Measurements from ENCODE around the gene SEMA6D. TPM values are rescaled to one million over a fixed set of nuclear protein-coding genes. Genes with fewer than 3 reads are reported as not detected.

Gene SEMA6D
- total RNA-seq, 1 donor from 2014 or later, result 12.8 TPM

DNA sequence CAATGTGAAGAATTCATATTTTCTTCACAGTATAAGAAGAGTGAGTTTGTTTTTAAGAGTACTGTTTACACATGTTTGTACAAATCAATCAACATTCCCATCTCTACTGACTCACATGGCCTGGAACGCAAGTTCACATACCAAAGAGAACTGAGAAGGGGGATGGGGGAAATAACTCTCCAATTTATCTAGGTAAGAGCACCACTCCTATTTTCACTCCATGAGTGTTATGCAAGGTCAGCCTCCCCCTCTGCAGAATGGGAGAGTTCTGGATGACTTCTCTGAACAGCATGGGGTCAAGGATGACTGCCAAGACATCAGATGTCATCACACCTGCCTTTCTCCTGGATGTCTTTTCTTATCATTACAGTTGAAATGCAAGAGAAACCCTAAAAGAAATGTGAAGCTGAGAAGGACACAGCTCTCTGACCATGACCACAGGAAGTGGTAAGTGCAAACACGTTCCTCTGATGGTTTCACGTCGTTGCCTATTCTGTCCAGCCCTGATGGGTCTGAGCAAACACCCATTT lies 95.2 kb downstream of the SEMA6D start:
- H3K4me3 Mint-ChIP-seq (ENCODE audit: unreplicated experiment), result no peak overlapping the region
- H3K27ac Mint-ChIP-seq (ENCODE audit: unreplicated experiment), result no peak overlapping the region
- TF ChIP-seq, protein P1, sequence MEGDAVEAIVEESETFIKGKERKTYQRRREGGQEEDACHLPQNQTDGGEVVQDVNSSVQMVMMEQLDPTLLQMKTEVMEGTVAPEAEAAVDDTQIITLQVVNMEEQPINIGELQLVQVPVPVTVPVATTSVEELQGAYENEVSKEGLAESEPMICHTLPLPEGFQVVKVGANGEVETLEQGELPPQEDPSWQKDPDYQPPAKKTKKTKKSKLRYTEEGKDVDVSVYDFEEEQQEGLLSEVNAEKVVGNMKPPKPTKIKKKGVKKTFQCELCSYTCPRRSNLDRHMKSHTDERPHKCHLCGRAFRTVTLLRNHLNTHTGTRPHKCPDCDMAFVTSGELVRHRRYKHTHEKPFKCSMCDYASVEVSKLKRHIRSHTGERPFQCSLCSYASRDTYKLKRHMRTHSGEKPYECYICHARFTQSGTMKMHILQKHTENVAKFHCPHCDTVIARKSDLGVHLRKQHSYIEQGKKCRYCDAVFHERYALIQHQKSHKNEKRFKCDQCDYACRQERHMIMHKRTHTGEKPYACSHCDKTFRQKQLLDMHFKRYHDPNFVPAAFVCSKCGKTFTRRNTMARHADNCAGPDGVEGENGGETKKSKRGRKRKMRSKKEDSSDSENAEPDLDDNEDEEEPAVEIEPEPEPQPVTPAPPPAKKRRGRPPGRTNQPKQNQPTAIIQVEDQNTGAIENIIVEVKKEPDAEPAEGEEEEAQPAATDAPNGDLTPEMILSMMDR (IDR thresholded peaks at IDR 0.05; ENCODE audit: unreplicated experiment), result no peak

DNA sequence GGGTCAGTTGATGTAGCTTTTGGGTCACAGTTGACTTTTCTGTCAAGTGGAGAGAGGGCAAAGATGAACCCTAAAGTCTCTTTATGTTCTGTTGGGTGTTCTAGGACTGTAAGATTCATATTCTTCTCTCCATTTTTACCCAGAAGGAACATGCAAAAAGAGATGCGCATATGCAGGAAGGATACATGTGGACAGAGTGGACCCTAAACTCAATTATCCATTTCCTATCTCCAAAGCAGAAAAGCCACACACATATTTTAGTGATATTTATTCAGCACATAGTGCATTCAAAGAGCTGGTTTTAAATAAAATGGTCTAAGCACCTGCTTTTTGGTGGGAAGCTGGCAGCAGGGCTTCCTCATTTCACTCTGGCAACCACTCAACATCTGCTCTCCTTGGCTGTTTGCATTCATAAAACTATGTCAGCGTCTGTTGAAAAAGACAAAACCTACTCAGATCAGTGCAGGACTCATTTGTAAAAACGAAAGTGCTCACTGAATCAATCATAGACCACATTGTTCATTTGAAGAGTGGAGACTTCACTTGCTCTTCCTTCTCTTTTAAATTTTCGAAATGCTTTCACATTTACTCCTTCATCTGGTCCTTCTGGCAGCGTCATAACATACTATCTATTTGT lies 96.6 kb downstream of the SEMA6D start:
- Mint-ChIP-seq H3K9me3 (ENCODE audit: unreplicated experiment) (no peaks in the 10 kb centered on the region), H3K4me3 (ENCODE audit: unreplicated experiment) (no peak overlapping the region)

More for the DNA sequence above, 95.2 kb downstream of the SEMA6D start:
- peaks cover 4% of the 10 kb centered on the region for H3K4me1 Mint-ChIP-seq (ENCODE audit: unreplicated experiment)
- no peaks in the 10 kb centered on the region for H3K9me3 Mint-ChIP-seq (ENCODE audit: unreplicated experiment)
- H3K36me3 Mint-ChIP-seq (ENCODE audit: low read depth, unreplicated experiment), result no peaks in the 10 kb centered on the region
- DNase-seq (ENCODE audit: low spot score), result no peak
- H3K27me3 Mint-ChIP-seq (ENCODE audit: unreplicated experiment), result no peaks in the 10 kb centered on the region

DNA sequence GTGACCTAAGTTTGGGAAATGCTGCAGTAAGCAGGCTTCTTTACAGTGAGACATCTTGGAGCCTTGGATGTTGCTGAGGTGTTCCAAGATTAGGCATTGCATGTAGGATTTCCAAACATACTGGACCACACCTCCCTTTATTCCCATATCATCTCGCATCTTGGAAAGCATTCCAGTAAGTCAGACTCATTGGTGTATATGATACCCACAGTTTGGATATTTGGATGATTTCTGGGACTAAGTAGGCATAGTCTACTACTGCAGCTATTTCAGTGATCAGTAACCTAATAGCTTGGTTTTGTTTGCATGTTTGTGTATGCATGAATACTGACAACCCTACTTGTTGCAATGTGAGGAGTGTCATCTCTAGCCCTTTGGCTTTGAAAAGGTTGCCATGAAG lies 97.3 kb downstream of the SEMA6D start:
- Mint-ChIP-seq H3K36me3 (ENCODE audit: low read depth, unreplicated experiment) (no peaks in the 10 kb centered on the region), H3K27me3 (ENCODE audit: unreplicated experiment) (no peaks in the 10 kb centered on the region), H3K9me3 (ENCODE audit: unreplicated experiment) (no peaks in the 10 kb centered on the region)

More for the DNA sequence above, 96.6 kb downstream of the SEMA6D start:
- Mint-ChIP-seq H3K36me3 (ENCODE audit: low read depth, unreplicated experiment) (no peaks in the 10 kb centered on the region), H3K4me1 (ENCODE audit: unreplicated experiment) (peaks cover 10% of the 10 kb centered on the region), H3K27ac (ENCODE audit: unreplicated experiment) (no peak overlapping the region), H3K27me3 (ENCODE audit: unreplicated experiment) (no peaks in the 10 kb centered on the region)
- TF ChIP-seq, protein P1 (IDR thresholded peaks at IDR 0.05; ENCODE audit: unreplicated experiment), result no peak
- no peak for DNase-seq (ENCODE audit: low spot score)

DNA sequence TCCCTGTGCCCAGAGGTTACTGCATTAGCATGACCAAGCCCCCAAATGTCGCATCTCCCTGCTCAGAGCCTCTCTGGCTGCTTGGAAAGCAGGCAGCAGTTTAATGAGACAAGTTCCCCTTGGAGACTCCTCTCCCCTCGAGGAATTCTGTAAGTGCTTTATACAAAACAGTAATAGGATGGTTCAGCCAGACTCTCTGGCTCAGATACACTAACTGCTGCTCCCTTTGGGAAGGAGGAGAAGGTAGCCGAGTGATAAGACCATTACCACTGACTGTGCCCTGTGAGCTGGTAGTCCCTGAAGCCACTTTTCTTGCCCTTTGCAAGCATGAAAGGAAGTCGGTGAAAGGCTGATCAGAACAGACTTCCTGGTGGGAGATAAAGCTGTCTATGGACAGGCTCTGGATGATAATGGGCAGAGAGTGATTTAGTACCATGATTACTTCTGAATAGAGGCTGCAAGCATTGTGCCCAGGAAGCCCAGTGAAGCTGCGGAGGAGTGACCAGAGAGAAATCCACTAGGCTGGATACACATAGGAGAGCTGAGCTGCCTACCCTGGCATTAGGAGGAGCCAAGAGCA lies 100.8 kb downstream of the SEMA6D start:
- TF ChIP-seq, protein P1 (IDR thresholded peaks at IDR 0.05; ENCODE audit: unreplicated experiment), result no peak
- Mint-ChIP-seq H3K27ac (ENCODE audit: unreplicated experiment) (no peak overlapping the region), H3K4me3 (ENCODE audit: unreplicated experiment) (no peak overlapping the region), H3K27me3 (ENCODE audit: unreplicated experiment) (no peaks in the 10 kb centered on the region), H3K9me3 (ENCODE audit: unreplicated experiment) (no peaks in the 10 kb centered on the region), H3K4me1 (ENCODE audit: unreplicated experiment) (peaks cover 6% of the 10 kb centered on the region), H3K36me3 (ENCODE audit: low read depth, unreplicated experiment) (no peaks in the 10 kb centered on the region)
- no peak for DNase-seq (ENCODE audit: low spot score)

More for the DNA sequence above, 97.3 kb downstream of the SEMA6D start:
- TF ChIP-seq, protein P1 (IDR thresholded peaks at IDR 0.05; ENCODE audit: unreplicated experiment), result no peak
- Mint-ChIP-seq H3K27ac (ENCODE audit: unreplicated experiment) (no peak overlapping the region), H3K4me3 (ENCODE audit: unreplicated experiment) (no peak overlapping the region), H3K4me1 (ENCODE audit: unreplicated experiment) (peaks cover 10% of the 10 kb centered on the region)
- DNase-seq (ENCODE audit: low spot score), result no peak

DNA sequence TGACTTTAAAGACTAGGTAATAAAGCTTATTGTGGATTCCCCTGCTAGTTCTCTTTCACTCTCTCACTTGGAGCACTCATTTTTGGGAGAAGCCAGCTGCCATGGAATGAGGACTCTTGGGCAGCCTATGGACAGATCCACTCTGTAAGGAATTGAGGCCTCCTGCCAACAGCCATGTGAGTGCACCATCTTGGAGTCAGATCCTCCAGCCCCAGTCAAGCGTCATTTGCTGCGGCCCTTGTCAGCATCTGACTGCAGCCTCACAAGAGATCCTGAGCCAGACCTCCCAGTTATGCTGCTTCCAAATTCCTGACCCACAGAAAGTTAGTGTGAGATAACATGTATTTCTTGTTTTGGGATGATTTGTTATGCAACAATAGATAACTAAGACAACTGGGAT lies 101.9 kb downstream of the SEMA6D start:
- H3K36me3 Mint-ChIP-seq (ENCODE audit: low read depth, unreplicated experiment), result no peaks in the 10 kb centered on the region
- DNase-seq (ENCODE audit: low spot score), result no peak
- no peak overlapping the region for H3K4me3 Mint-ChIP-seq (ENCODE audit: unreplicated experiment)
- H3K9me3 Mint-ChIP-seq (ENCODE audit: unreplicated experiment), result no peaks in the 10 kb centered on the region
- H3K27me3 Mint-ChIP-seq (ENCODE audit: unreplicated experiment), result no peaks in the 10 kb centered on the region
- TF ChIP-seq, protein P1 (IDR thresholded peaks at IDR 0.05; ENCODE audit: unreplicated experiment), result no peak
- no peak overlapping the region for H3K27ac Mint-ChIP-seq (ENCODE audit: unreplicated experiment)
- H3K4me1 Mint-ChIP-seq (ENCODE audit: unreplicated experiment), result peaks cover 6% of the 10 kb centered on the region
